Measurements from ENCODE around the gene TRIP10. TPM values are rescaled to one million over a fixed set of nuclear protein-coding genes. Genes with fewer than 3 reads are reported as not detected.

TRIP10 gene
- total and polyA plus RNA-seq, 2 of the 13 experiments (the other 11 are each of a cell fraction or from before 2014, with no cell fraction given), result 32.5 to 33.2 TPM

DNA sequence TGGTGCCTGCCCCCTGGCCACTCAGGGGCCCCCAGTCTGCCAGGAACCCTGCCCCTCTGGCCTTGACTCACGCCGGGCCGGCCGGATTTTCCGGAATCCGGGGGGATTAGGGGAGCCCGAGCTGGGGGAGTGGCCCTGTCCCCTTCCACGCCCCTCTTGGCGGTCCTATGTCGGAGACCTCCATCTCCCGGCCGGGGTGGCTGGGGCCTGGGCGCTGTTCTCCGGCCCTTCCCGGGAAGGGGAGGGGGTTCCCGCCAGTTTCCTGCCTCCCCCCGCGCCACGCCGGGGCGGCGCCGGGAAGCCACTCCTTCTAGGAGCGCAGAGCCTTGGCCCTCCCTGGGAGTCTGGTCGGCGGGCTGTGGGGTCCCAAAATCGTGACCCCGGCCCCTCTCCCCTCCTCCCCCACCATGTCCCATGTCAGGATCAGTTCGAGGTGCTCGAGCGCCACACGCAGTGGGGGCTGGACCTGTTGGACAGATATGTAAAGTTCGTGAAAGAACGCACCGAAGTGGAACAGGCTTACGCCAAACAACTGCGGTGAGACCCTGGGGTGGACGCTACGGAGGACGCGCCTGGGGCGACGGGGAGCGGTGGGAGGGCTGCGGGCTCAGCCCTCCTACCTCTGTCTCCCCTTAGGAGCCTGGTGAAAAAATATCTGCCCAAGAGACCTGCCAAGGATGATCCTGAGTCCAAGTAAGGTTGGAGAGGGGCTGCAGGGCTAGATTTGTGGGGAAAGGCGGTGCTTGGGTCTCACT, 1.3 kb downstream of the TRIP10 start (continued):
- TF ChIP-seq, protein P1, sequence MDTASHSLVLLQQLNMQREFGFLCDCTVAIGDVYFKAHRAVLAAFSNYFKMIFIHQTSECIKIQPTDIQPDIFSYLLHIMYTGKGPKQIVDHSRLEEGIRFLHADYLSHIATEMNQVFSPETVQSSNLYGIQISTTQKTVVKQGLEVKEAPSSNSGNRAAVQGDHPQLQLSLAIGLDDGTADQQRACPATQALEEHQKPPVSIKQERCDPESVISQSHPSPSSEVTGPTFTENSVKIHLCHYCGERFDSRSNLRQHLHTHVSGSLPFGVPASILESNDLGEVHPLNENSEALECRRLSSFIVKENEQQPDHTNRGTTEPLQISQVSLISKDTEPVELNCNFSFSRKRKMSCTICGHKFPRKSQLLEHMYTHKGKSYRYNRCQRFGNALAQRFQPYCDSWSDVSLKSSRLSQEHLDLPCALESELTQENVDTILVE (CRISPR knock-in tag; IDR thresholded peaks at IDR 0.05), result 0 out of 2 replicates have a peak, but pooled peaks have one; percentile 27
- TF ChIP-seq, protein P2, sequence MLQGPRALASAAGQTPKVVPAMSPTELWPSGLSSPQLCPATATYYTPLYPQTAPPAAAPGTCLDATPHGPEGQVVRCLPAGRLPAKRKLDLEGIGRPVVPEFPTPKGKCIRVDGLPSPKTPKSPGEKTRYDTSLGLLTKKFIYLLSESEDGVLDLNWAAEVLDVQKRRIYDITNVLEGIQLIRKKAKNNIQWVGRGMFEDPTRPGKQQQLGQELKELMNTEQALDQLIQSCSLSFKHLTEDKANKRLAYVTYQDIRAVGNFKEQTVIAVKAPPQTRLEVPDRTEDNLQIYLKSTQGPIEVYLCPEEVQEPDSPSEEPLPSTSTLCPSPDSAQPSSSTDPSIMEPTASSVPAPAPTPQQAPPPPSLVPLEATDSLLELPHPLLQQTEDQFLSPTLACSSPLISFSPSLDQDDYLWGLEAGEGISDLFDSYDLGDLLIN (CRISPR knock-in tag; IDR thresholded peaks at IDR 0.05; ENCODE audit: borderline replicate concordance), result no peak
- no peak for TF ChIP-seq ARHGAP35 (CRISPR knock-in tag; IDR thresholded peaks at IDR 0.05; ENCODE audit: borderline replicate concordance)
- TF ChIP-seq POLR2A (IDR thresholded peaks at IDR 0.05; ENCODE audit: insufficient read depth in 1 of 2, low read depth in 2 of 2, low read length in 2 of 2), result no peak
- TF ChIP-seq SKI (IDR thresholded peaks at IDR 0.05; ENCODE audit: partially characterized antibody), result no peak
- no peak for TF ChIP-seq ZNF558 (CRISPR knock-in tag; IDR thresholded peaks at IDR 0.05; ENCODE audit: borderline replicate concordance)
- TF ChIP-seq, protein P3, sequence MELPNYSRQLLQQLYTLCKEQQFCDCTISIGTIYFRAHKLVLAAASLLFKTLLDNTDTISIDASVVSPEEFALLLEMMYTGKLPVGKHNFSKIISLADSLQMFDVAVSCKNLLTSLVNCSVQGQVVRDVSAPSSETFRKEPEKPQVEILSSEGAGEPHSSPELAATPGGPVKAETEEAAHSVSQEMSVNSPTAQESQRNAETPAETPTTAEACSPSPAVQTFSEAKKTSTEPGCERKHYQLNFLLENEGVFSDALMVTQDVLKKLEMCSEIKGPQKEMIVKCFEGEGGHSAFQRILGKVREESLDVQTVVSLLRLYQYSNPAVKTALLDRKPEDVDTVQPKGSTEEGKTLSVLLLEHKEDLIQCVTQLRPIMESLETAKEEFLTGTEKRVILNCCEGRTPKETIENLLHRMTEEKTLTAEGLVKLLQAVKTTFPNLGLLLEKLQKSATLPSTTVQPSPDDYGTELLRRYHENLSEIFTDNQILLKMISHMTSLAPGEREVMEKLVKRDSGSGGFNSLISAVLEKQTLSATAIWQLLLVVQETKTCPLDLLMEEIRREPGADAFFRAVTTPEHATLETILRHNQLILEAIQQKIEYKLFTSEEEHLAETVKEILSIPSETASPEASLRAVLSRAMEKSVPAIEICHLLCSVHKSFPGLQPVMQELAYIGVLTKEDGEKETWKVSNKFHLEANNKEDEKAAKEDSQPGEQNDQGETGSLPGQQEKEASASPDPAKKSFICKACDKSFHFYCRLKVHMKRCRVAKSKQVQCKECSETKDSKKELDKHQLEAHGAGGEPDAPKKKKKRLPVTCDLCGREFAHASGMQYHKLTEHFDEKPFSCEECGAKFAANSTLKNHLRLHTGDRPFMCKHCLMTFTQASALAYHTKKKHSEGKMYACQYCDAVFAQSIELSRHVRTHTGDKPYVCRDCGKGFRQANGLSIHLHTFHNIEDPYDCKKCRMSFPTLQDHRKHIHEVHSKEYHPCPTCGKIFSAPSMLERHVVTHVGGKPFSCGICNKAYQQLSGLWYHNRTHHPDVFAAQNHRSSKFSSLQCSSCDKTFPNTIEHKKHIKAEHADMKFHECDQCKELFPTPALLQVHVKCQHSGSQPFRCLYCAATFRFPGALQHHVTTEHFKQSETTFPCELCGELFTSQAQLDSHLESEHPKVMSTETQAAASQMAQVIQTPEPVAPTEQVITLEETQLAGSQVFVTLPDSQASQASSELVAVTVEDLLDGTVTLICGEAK (IDR thresholded peaks at IDR 0.05), result no peak
- TF ChIP-seq, protein P3 (CRISPR knock-in tag; IDR thresholded peaks at IDR 0.05), result no peak
- TF ChIP-seq, protein P4, sequence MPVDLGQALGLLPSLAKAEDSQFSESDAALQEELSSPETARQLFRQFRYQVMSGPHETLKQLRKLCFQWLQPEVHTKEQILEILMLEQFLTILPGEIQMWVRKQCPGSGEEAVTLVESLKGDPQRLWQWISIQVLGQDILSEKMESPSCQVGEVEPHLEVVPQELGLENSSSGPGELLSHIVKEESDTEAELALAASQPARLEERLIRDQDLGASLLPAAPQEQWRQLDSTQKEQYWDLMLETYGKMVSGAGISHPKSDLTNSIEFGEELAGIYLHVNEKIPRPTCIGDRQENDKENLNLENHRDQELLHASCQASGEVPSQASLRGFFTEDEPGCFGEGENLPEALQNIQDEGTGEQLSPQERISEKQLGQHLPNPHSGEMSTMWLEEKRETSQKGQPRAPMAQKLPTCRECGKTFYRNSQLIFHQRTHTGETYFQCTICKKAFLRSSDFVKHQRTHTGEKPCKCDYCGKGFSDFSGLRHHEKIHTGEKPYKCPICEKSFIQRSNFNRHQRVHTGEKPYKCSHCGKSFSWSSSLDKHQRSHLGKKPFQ (CRISPR knock-in tag; IDR thresholded peaks at IDR 0.05; ENCODE audit: insufficient replicate concordance), result peak; percentile 58
- no peak for TF ChIP-seq NCOA1 (CRISPR knock-in tag; IDR thresholded peaks at IDR 0.05)
- no peak for TF ChIP-seq ZSCAN12 (CRISPR knock-in tag; IDR thresholded peaks at IDR 0.05)
- no peak for TF ChIP-seq NONO (IDR thresholded peaks at IDR 0.05)
- TF ChIP-seq NONO (CRISPR knock-in tag; conservative IDR thresholded peaks at IDR 0.05), result 0 out of 2 replicates have a peak, but pooled peaks have one; percentile 30
- no peak for TF ChIP-seq ZFAT (CRISPR knock-in tag; conservative IDR thresholded peaks at IDR 0.05)
- no peak for TF ChIP-seq ELF1 (CRISPR knock-in tag; IDR thresholded peaks at IDR 0.05)
- no peak for TF ChIP-seq ZNF557 (CRISPR knock-in tag; IDR thresholded peaks at IDR 0.05)
- no peak for TF ChIP-seq NFE2L1 (CRISPR knock-in tag; IDR thresholded peaks at IDR 0.05; ENCODE audit: borderline replicate concordance)

Data from HepG2 (cell line).